ENCODE measurements around the gene FXYD6.

GRCh38 chr11:117814204-117814765 lies 62.2 kb downstream of the FXYD6 start:
- no peak for TF ChIP-seq CTCF (IDR thresholded peaks at IDR 0.05)
- no peak for TF ChIP-seq POLR2A (IDR thresholded peaks at IDR 0.05)
- TF ChIP-seq POLR2AphosphoS5 (IDR thresholded peaks at IDR 0.05) = no peak

Measured in breast epithelium (tissue), 3 donors.